ENCODE measurements around the gene MPC1L.
"Not testable (repeated sequence)": the region's sequence is repeated elsewhere in the genome, so short reads cannot be mapped to it uniquely, and the experiment has no call there.

The MPC1L gene

GRCh38 chrX:40623139-40623536 is at the start of gene MPC1L:
MPC1L (plus strand) TSS chrX:40623428; CDS start chrX:40623566, 138 bp downstream.
- DNase-seq (ENCODE audit: low spot score): no peak

- no peak for DNase-seq (ENCODE audit: low spot score)
Observed at GRCh38 chrX:40573763-40574162, 49.5 kb upstream of the MPC1L start.

- DNase-seq (ENCODE audit: low spot score): peak; percentile 7
Observed at GRCh38 chrX:40575411-40575810, 47.8 kb upstream of the MPC1L start.

GRCh38 chrX:40576291-40576690 is 46.9 kb upstream of the MPC1L start:
- DNase-seq (ENCODE audit: low spot score): no peak

GRCh38 chrX:40578039-40578695 is 45.1 kb upstream of the MPC1L start:
- DNase-seq (ENCODE audit: low spot score): no peak

- DNase-seq (ENCODE audit: low spot score): no peak
Observed at GRCh38 chrX:40579141-40579540, 44.1 kb upstream of the MPC1L start.

- no peak for DNase-seq (ENCODE audit: low spot score)
Observed at GRCh38 chrX:40579900-40580536, 43.2 kb upstream of the MPC1L start.

GRCh38 chrX:40580537-40581335 is 42.5 kb upstream of the MPC1L start, which contains the start of gene ATP6AP2:
ATP6AP2 (plus strand) TSS chrX:40580970; CDS start chrX:40581066, 96 bp downstream.
- DNase-seq (ENCODE audit: low spot score): peak; percentile 94

- DNase-seq (ENCODE audit: low spot score): no peak
Observed at GRCh38 chrX:40581336-40581920, 41.8 kb upstream of the MPC1L start.

GRCh38 chrX:40582178-40582577 is 41.0 kb upstream of the MPC1L start:
- not testable (repeated sequence) for DNase-seq (ENCODE audit: low spot score)

- no peak for DNase-seq (ENCODE audit: low spot score)
Observed at GRCh38 chrX:40582811-40583210, 40.4 kb upstream of the MPC1L start.

GRCh38 chrX:40587623-40588022 is 35.6 kb upstream of the MPC1L start:
- not testable (repeated sequence) for DNase-seq (ENCODE audit: low spot score)

GRCh38 chrX:40589616-40590321 is 33.5 kb upstream of the MPC1L start:
- not testable (repeated sequence) for DNase-seq (ENCODE audit: low spot score)

- DNase-seq (ENCODE audit: low spot score): no peak
Observed at GRCh38 chrX:40603446-40603845, 19.8 kb upstream of the MPC1L start.

- DNase-seq (ENCODE audit: low spot score): no peak
Observed at GRCh38 chrX:40607381-40607780, 15.8 kb upstream of the MPC1L start.

- no peak for DNase-seq (ENCODE audit: low spot score)
Observed at GRCh38 chrX:40612511-40612910, 10.7 kb upstream of the MPC1L start.

GRCh38 chrX:40615976-40616375 is 7.3 kb upstream of the MPC1L start:
- DNase-seq (ENCODE audit: low spot score): no peak

- no peak for DNase-seq (ENCODE audit: low spot score)
Observed at GRCh38 chrX:40617566-40617965, 5.7 kb upstream of the MPC1L start.

- DNase-seq (ENCODE audit: low spot score): no peak
Observed at GRCh38 chrX:40622479-40623138, 619 bp upstream of the MPC1L start.

GRCh38 chrX:40623665-40624064 is 437 bp downstream of the MPC1L start:
- no peak for DNase-seq (ENCODE audit: low spot score)

GRCh38 chrX:40625294-40625693 is 2.1 kb downstream of the MPC1L start:
- no peak for DNase-seq (ENCODE audit: low spot score)

Measured in AG20443 (cell line).